ENCODE data around the gene SLC6A12. TPM values are rescaled to one million over a fixed set of nuclear protein-coding genes. Genes with fewer than 3 reads are reported as not detected.
A peak's percentile ranks its signal among the peaks of the same experiment; 100 is the strongest.

The SLC6A12 gene
- total RNA-seq, 1 donor from 2014 or later = 1.4 TPM

- H3K9me3 ChIP-seq = no peaks in the 10 kb centered on the region
- H3K4me3 ChIP-seq = peak overlapping the region in 1 of 2 donors; percentile 66
- no peaks in the 10 kb centered on the region for H3K36me3 ChIP-seq
- H3K4me1 ChIP-seq = peaks cover 0 to 3% of the 10 kb centered on the region in 2 donors
- no peaks in the 10 kb centered on the region for H3K27me3 ChIP-seq
- H3K27ac ChIP-seq = no peak overlapping the region
- no peak for TF ChIP-seq CTCF (IDR thresholded peaks at IDR 0.05)
- DNase-seq (ENCODE audit: low spot score in 2 of 2) = no peak
- intact Hi-C loops (cut with DNase I) = no loop called here
These were observed 9.7 kb downstream of the SLC6A12 start for GRCh38 chr12:204261-204678.

- no peaks in the 10 kb centered on the region for H3K36me3 ChIP-seq
- no peak for DNase-seq (ENCODE audit: low spot score in 2 of 2)
- TF ChIP-seq CTCF (IDR thresholded peaks at IDR 0.05) = no peak
- H3K4me1 ChIP-seq = peaks cover 0 to 3% of the 10 kb centered on the region in 2 donors
- H3K27me3 ChIP-seq = no peaks in the 10 kb centered on the region
- H3K9me3 ChIP-seq = no peaks in the 10 kb centered on the region
- H3K4me3 ChIP-seq = peak overlapping the region; percentile 43 to 66
- no peak overlapping the region for H3K27ac ChIP-seq
- intact Hi-C loops (cut with DNase I) = no loop called here
These were observed 10.3 kb downstream of the SLC6A12 start for GRCh38 chr12:203462-204260.

GRCh38 chr12:203074-203461 lies 10.9 kb downstream of the SLC6A12 start:
- Histone ChIP-seq H3K9me3 (no peaks in the 10 kb centered on the region), H3K4me3 (peak overlapping the region; percentile 43 to 66), H3K36me3 (no peaks in the 10 kb centered on the region), H3K27ac (no peak overlapping the region), H3K27me3 (no peaks in the 10 kb centered on the region), H3K4me1 (peaks cover 0 to 3% of the 10 kb centered on the region in 2 donors)
- DNase-seq (ENCODE audit: low spot score in 2 of 2) = no peak
- intact Hi-C loops (cut with DNase I) = no loop called here
- TF ChIP-seq CTCF (IDR thresholded peaks at IDR 0.05) = no peak

- TF ChIP-seq CTCF (IDR thresholded peaks at IDR 0.05) = no peak
- H3K4me3 ChIP-seq = no peak overlapping the region
- intact Hi-C loops (cut with DNase I) = no loop called here
- H3K36me3 ChIP-seq = no peaks in the 10 kb centered on the region
- no peak for DNase-seq (ENCODE audit: low spot score in 2 of 2)
- no peak overlapping the region for H3K27ac ChIP-seq
- H3K9me3 ChIP-seq = no peaks in the 10 kb centered on the region
- peaks cover 0 to 3% of the 10 kb centered on the region in 2 donors for H3K4me1 ChIP-seq
- no peaks in the 10 kb centered on the region for H3K27me3 ChIP-seq
These were observed 11.8 kb downstream of the SLC6A12 start for GRCh38 chr12:202081-202731.

- H3K27ac ChIP-seq = no peak overlapping the region
- no peak overlapping the region for H3K4me3 ChIP-seq
- intact Hi-C loops (cut with DNase I) = no loop called here
- no peaks in the 10 kb centered on the region for H3K36me3 ChIP-seq
- TF ChIP-seq CTCF (IDR thresholded peaks at IDR 0.05) = no peak
- no peaks in the 10 kb centered on the region for H3K27me3 ChIP-seq
- no peak for DNase-seq (ENCODE audit: low spot score in 2 of 2)
- H3K9me3 ChIP-seq = no peaks in the 10 kb centered on the region
- H3K4me1 ChIP-seq = peaks cover 0 to 3% of the 10 kb centered on the region in 2 donors
These were observed 12.6 kb downstream of the SLC6A12 start for GRCh38 chr12:201361-201760.

All from ascending aorta (tissue), 2 donors.